8988T (cell line): ENCODE data around the gene FOLR2.
"Not testable (repeated sequence)": the region's sequence is repeated elsewhere in the genome, so short reads cannot be mapped to it uniquely, and the experiment has no call there.

Experiments used
- DNase-seq: peaks from one replicate; pipeline ENCODE4 v3.0.0; 2011

FOLR2 gene

DNA sequence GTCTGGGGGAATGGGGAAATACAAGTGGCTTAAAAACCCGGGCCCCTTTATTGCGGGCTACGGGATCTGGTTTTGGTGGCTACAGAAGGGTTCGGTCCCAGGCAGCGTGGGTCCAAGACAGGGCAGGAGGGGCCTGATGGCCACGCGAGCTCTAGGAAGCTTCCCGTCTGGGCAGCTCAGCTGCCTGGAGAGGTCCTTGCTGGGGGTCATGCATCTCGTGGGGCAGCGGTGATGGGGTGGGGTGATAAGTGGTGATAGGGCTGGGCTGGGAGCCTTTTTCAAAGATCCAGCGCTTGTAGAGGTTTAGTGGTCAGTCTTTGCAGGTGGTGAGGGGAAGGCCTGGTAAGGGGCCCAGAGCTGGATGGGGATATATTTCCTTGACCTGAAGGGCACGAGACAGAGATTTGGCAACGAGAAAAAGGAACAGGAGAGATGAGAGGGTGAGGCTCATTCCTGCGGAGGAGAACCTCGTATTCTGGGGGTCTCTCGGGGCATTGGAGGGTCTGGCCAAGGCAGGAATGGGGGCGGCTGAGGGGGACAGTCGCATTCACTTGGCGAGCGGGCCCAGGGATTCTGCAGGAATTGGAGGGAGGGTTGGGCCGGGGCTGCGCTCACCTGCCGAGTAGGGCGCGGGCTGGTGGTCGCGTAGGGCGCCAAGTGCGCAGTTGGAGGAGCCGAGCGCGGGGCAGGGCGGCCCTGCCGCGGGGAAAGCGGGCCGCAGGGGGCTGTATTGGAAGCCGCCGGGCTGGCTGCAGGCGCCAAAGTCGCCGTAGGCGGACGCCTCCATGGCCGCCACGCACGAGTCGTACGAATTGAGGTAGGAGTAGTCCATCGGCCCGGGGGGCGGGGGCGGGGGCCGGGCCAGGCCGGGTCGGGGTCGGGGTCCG, 26.8 kb downstream of the FOLR2 start:
- peak; percentile 56 for DNase-seq

DNA sequence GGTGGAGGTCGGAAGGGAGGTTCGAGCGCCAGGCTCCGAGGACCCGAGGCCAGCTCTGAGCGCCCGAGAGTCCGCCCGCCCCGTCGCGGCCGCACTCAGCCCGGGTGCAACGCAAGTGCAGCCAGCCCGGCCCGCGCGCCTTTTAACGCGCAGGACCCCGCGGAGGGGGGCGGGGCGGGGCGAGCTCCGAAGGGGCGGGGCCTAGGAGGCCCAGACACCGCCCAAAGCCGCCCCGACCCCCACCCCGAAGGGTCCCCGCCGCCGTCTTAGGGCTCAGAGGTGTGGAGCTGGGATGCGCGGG, 27.4 kb downstream of the FOLR2 start, which contains the start of gene PHOX2A:
TSS of gene PHOX2A (minus strand) at position 117 of the 301 bp plus-strand sequence. CDS start 172 bp downstream, outside the sequence.
- no peak for DNase-seq

DNA sequence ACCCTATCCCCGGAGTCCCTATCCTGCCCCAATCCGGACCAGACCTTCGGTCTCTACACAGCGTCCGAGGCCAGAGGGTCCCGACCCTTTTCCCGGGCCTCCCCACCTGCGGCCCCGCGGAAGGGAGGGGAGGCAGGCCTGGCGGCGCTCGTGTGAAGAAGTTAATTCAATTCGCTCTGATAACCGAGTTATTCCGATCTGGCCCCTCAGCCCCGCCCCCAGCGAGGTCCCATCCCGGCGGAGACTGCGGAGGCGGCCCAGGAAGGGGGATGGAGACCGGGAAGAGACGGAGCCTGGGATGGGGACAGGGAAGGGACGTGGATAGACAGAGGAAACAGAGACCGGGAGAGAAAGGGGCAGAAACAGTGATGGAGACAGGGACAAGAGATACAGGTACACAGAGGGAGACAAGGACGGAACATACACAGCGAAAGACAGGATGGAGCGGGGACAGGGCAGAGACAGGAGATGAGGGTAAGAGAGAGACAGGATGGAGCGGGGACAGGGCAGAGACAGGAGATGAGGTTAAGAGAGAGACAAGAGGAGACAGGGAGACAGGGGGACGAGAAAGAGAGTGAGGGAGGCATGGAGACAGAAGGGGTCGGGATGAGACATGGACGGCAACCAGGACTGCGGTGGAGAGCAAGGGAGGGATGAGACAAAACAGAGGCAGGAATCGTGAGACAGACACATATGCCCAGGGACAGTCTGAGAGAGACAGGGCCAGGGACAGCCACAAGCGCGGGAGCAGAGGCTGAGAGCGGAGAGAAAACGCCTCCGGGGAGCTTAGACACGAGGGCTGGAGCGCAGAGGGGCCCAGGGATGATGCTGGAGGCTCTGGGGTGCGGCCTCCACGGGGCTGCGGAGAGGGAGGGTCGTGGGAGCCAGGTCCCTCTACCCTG, 28.0 kb downstream of the FOLR2 start:
- DNase-seq = peak; percentile 51

DNA sequence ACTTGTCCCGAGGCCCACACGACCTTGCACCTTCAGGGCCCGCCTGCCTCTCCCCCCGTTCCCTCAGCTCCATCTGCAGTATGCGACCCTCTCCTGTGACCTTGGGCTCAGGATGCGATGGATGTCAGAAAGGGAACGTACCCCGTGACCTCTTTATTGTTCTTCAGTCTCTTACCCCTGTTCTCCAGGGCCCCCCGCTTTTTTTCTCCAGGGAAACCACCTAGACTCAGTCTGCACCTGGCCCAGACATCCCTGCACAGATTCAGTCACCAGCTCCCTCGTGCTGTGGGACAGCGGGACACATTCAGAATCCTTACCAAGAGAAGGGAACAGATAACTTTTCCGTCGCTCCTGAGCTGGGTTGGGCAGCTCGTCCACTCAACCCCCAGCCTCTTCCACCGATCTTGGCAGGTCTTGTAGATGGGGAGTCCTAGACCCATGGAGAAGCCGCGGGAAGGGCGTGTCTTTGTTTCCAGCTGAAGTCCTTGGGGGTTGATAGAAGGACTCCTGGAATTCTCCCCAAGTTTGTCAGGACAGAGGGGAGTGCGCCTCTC, 28.7 kb downstream of the FOLR2 start:
- peak; percentile 28 for DNase-seq

DNA sequence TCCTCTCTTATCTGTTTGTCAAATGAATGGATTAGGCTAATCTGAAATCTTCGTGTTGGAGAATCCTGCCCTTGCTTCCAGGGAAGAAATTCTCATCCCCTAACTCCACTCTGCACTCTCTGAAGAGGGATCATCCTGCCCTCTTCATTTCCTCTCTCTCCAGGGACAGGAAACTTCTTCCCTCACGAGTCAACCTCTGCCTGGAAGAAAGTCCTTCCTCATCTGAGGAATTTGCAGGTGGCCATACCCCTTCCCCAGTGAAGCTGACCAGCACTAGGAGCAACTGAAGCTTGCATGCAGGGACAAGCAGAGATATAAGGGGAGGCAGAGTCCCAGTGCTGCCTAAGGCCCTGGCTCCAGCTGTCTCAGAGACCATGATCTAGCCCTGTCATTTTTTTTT, 31.0 kb downstream of the FOLR2 start:
- DNase-seq = peak; percentile 29

DNA sequence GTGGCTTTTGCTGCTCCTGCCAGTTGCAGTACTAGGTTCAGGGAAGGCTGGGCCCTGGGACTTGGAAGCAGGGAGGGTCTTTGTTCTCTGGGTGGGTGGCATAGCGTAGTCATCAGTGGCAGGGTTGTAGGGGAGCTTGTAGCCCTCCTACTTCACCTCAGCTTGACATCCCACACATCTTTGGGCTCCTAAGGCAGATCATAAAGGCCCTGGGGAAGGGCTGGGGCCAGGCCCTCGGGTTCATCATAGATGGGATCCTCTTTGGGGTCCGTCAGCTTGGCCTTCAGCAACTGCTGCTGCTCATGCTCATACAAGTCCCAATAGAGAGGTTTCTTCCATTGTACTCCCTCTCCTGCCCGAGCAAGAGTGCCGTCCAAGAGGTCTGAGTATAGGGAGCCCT, 33.4 kb downstream of the FOLR2 start:
- no peak for DNase-seq

DNA sequence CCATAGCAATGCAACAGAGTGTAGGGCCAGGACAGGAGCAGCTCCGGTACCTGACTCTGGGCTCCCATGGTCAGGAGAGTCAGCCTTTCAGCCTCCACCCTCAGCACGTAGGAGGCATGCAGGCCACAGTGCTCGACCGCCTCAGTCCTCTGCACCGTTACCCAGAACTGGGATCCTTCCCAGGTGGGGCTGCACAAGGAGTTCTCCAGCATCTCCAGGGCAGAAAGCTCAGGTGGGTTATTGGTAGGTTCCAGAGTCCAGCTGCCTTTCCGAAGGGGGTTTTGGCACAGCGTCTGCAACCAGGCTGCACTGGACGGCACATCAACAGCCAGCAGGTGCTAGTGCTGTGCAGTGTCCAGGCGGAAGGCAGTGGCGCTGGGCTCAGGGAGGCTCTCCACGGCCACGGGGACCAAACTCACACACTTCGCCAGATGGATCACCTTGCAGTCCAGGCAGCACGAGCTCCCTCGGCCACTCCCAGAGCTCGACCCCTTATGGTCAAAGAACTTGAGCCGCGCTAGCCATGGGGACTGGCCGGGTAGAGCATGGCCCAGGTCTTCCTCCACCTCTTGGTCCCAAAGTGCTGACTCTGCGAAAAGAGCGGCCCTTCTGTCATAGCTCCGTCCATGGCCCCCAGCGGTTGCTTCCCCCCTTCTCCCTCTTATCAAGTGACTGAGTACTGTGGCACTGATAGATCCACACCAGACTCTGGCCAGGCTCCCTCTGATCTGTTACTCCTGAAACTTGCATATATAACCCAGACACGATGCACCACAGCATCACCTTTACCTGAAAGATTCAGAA, 34.3 kb downstream of the FOLR2 start:
- DNase-seq = no peak

DNA sequence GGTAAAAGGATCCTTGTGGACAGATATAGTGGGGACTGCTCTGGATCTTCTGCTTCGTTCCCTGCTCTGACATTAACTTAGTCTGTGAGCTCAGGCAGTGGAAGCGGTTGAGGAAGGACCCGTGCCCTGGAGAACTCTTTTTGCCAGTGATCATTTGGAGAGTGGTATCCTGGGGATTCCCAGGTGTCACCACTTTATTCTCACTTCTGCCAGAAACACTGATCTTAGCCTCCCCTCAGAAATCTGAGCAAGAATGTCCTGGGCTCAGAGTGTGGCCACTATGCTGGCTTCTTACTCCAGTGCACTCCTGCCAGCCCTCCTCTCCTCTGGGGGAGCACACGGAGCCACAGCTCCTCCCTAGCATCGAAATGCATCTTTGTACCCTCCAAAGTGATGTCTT, 35.0 kb downstream of the FOLR2 start:
- DNase-seq = no peak

DNA sequence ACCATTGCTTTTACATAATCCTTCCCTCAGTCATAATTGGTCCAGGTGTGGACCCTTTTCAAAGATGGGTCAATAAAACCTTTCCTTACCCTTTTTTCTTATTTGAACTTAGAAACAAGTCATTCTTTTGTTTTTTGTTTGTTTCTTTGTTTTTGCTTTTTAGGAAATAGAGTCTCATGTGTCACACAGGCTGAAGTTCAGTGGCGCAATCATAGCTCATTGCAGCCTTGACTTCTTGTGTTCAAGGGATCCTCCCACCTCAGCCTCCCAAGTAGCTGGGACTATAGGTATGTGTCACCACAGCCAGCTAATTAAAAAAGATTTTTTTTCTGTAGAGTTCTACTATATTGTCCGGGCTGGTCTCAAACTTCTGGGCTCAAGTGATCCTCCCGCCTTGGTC, 36.8 kb downstream of the FOLR2 start:
- DNase-seq = no peak

DNA sequence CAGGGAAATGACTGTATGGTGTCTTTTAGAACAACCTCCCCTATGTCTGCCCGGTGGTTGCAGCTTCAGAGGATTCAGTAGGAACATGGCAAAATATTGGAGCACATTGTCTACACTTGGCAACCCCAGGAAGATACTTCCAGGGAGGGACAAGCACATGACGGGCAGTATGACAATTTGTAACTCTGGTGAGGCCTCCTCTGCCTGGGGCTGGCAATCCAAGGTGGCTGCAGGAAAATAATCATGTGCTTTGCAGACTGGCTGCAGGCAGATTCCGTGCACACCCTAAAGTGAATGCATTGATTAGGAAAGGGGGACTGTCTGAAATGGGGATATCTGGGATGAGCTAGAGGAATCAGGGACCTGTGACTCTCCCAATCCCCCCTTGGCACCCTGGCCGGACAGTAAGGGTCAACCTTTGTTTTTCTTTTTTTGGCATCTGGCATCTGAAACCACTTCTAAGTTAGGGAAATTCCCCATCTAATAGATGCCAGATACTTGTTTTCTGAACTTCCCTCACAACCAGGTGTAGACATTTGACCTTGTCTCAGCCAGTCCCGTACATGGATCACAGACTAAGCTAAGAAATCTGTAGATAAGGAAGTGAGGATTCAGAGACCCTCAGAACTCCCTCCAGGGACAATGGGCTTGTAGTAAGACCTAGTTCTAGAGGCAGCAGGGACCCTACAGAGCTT, 37.9 kb downstream of the FOLR2 start:
- no peak for DNase-seq

DNA sequence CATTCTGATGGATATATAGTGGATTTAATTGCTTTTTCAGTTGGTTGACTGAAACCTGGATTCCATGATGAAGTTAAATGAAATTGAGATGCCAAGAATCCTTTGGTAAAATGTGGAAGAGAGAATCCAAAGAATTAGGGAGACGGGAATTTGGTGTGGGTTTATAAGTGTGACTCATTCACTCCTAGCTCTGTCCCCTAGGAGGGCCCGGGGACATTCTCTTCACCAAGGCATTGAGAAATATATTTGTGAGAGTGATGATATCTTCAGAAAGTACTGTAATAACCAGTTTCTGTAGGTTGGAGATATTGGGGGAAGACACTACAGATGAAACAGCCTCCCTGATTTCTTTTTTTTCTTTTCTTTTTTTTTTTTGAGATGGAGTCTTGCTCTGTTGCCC, 41.0 kb downstream of the FOLR2 start:
- DNase-seq = no peak

DNA sequence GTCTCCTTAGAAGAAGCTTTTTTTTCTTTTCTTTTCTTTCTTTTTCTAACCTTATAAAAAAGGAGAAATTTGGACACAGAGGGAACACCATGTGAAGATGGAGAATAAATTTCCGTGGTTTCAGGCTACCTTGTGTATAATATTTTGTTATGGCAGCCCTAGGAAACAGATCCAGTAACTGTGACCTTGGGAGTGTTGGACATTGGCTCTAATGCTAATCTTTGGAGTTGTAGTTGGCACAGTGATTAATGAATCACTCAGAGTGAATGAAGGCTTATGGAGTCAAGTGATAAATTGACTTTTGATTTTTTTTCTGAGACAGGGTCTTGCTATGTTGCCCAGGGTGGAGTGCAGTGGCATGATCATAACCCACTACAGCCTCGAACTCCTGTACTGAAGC, 42.9 kb downstream of the FOLR2 start:
- no peak for DNase-seq

DNA sequence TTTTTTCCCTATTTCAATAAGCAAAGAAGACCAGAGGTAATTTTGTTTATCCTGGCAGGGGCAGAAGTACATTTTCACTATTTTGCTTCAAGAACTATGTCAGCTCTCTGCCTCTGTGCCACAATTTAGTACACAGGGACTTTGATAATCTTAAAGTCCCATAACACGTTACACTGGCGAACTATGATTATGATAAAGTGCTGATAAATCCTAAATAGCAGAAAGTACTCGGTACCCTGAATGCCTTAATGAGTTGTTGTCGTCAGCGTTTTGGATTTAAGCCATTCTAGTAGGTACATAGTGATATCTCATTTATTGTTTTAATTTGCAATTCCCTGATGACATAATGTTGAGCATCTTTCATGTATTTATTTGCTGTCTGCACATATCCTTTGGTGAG, 44.0 kb downstream of the FOLR2 start:
- DNase-seq = no peak

DNA sequence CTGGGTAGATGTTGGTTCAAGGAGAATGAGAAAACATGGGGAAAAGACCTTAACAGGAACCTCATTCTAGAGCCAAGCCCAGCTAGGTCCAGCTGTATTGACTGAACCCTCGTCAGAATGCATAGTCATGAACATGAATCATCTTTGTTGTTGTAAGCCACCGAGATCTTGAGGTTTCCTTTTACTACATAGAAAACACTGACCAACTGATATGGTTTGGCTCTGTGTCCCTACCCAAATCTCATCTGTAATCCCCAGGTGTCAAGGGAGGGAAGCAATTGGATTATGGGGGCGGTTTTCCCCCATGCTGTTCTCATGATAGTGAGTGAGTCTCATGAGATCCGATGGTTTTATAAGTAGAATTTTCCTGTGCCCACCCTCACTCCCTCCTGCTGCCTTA, 46.8 kb downstream of the FOLR2 start:
- DNase-seq = no peak

DNA sequence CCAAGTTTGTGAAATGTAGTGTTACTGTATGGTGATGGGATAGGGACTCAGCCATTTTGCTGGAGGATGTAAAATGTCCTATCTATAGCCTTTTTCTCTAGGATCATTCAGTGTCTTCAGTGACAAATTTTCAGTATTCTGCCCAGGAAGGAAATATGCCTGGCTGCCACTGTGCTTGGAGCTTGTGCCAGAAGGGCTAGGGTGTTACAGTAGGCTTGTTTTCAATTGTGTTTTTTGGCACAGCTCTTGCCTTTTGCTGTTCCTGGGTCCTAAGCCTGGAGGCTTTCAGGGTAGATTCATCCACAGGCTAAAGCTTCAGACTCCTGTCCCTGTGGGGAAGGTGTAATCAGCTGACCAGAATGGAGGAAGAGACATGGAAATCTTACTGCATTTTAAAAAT, 49.4 kb downstream of the FOLR2 start:
- DNase-seq = no peak

DNA sequence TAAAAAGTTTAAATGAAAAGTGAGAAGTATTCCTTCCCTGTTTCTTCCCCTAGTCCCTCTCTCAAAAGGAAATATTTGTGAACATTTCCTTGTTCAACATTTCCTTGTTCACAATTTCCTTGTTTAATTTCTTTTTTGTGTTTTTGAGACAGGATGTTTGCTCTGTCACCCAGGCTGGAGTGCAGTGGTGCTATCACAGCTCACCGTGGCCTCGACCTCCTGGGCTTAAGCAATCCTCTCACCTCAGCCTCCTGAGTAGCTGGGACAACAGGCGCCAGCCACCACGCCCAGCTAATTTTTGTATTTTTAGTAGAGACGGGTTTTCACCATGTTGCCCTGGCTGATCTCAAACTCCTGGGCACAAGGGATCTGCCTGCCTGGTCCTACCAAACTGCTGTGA, 50.4 kb downstream of the FOLR2 start:
- DNase-seq = not testable (repeated sequence)

DNA sequence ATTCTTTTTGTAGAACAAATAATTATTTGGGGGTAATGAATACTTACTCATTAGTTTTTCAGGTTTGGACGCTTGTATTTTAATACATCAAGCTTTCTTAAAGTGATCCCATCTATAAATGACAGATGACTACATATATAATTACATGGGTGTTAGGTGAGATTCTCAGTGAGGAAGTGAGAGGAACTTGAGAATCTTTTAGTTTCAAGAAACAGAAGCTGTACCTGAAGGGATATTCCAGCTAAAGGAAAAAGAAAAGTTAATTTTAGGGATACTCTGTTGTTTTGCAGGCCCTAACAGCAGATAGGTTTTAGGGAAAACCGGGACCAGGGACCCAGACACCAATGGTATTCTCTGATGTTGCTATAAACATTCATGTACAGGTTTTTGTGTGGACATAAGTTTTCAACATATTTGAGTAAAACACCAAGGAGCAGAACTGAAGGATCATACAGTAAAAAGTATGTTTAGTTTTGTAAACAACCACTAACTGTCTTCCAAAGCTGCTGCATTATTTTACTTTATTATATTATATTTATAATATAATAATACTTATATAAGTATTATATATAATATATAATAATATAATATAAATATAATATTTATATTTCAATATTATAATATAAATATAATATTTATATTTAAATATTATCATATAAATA, 51.5 kb downstream of the FOLR2 start:
- no peak for DNase-seq
